HT1080 (cell line): ENCODE data around the gene ADAMTS17. TPM values are rescaled to one million over a fixed set of nuclear protein-coding genes. Genes with fewer than 3 reads are reported as not detected.
"Not testable (repeated sequence)": the region's sequence is repeated elsewhere in the genome, so short reads cannot be mapped to it uniquely, and the experiment has no call there.

ENCODE experiments used
- DNase-seq: peaks from one replicate; pipeline ENCODE4 v3.0.0-alpha.2; 2015; ENCODE audit warnings: low read depth
- total RNA-seq: library from RNA; depleted of rRNA; stranded (reverse); fragments of >200 nt; shearing (Covaris generic); gene quantifications from 2 replicates; pipeline ENCODE4 v1.2.3, GENCODE V29; 2014

ADAMTS17 gene
- total RNA-seq, 1 experiment from 2014 or later: 0.05 TPM

DNA sequence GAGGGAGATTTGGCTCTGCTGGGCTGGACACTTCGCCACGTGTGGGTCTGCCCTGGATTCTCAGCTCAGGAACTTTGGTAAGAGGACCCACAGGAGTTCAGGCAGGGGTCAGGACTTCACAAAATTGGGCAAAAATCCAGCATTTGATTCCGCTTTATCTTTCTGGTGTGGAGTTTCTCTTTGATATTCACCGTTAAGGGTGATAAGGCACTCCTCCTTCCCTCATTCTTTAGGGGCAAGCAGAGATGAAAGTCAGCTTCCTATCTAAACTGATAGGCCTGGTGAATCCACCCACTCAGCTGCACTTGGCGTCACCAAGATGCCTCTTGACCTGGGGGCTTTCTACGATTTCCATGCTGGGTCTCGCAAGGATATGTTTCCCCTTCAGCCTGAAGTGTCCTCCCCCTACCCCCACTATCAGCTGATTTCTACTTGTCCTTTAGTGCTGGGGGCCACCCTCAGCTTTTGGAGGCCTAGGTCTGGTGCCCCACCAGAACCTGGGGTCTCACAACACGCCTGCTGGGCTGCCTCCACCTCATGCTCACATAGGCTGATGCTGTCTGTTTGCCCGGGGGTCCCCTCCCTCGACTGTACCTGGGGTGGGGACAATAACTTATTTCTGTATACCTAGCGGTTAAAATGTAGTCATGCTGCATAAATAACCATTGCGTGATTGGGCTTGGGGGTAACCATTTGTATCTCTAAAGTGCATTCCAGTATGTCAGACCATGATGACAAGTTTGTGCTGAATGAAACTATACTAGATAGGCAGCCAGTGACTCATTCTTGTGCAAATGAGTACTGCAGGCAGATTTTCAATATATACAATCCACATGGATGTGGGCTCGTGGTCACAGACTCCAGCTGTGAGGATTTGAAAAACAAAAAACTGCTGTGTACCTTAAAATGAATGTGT is 248.3 kb downstream of the ADAMTS17 start:
- peak; percentile 16 for DNase-seq

DNA sequence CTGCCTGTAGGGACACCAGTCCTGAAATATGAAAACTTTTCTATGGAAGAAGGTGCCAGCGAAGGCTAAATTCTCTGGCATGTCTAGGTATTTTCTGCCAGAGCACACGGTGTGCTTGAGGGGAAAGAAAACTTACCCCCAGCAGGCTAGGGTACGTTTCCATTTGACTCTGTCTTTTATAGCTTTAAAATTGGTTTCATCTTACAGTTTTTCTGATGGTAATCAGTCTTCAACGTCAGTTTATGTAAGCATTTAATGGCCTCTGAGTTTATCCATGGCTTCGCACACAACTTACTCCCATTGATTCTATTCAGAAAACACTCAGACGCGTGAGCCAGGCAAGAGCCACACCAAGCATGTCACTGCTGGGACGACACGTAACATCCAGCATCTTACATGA is 249.7 kb downstream of the ADAMTS17 start:
- no peak for DNase-seq

DNA sequence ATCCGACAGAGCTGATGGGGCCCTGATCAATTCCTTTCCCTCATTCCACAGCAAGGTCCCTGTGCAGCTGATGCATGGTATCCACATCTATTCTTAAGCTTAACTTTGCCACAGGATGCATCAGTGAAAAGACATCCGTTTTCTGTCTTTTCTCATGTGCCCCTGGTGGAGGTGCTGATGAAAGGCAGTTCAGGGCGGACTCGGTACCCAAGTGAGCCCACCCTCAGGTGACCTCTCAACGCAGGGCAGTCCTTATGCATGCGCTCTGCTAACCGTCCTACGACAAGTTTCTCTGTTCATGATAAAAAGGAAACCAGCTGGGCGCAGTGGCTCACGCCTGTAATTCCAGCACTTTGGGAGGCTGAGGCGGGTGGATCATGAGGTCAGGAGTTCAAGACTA is 251.4 kb downstream of the ADAMTS17 start:
- no peak for DNase-seq

DNA sequence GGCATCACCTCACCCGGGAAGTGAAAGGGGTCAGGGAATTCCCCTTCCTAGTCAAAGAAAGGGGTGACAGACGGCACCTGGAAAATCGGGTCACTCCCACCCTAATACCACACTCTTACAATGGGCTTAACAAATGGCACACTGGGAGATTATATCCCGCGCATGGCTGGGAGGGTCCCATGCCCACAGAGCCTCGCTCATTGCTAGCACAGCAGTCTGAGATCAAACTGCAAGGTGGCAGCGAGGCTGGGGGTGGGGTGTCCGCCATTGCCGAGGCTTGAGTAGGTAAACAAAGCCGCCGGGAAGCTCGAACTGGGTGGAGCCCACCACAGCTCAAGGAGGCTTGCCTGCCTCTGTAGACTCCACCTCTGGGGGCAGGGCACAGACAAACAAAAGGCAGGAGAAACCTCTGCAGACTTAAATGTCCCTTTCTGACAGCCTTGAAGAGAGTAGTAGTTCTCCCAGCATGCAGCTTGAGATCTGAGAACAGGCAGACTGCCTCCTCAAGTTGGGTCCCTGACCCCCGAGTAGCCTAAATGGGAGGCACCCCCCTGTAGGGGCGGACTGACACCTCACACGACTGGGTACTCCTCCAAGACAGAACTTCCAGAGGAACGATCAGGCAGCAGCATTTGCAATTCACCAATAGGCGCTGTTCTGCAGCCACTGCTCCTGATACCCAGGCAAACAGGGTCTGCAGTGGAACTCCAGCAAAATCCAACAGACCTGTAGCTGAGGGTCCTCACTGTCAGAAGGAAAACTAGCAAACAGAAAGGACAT is 257.5 kb downstream of the ADAMTS17 start:
- DNase-seq: not testable (repeated sequence)

DNA sequence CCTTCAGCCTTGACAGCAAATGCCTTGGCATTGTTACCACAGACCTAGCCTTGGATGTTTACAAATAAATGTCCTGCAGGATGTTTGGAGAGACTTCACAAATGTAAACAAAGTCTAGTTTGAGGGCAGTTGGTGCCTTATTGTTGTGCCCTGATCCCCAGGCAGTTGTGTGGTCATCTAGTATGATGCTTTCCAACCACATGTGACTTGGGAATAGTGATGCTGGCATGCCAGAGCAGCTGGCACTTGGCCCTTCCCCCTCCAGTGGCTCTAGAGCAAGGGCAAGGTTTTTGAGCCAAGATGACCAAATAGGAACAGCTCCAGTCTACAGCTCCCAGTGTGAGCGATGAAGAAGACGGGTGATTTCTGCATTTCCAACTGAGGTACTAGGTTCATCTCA is 258.2 kb downstream of the ADAMTS17 start:
- no peak for DNase-seq

DNA sequence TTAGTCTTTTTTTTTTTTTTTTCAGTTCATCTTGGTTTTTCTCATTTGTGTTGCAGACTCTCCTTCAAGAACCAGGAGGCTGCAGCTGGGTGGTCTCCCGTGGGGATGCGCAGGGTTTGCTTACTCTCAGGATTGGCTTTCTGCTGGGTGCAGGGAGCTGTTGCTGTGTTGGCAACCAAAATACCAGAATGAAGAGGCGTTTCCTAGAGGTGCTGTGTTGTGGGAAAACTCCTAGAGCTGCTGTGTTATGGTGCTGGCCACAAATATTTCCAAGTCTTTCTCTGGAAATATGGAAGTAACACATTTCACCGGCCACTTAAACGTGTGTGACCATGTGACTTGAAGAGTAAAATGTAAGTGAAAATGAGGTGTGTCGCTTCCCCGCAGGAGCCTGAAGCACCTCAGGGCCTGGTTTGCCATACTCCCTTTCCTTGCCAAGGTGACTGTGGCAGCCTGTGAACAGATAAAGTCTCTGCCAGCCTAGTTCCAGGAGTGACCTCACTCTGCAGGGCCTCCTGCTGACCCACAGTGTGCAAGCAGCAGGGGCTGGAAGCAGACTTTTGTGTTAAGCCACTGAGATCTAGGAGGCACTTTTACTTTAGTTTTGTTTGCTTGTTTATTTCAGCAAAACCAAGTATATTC is 258.9 kb downstream of the ADAMTS17 start:
- no peak for DNase-seq

DNA sequence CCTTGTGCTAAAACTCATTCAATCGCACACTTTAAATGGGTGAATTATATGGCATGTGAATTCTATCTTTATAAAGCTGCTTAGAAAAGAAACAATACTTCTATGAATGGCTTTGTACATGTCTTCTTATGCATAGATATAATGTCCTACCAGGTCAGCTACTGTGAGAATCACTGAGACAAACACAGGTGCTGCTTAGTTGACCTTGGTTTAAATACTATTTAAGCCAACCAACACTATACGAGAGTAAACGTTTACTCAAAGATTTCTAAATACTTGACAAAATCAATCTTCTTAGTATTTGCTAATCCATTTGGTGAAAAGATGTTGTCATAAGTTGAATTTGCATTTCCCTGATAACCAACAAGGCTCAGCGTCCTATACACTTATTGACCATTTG is 260.3 kb downstream of the ADAMTS17 start:
- no peak for DNase-seq

DNA sequence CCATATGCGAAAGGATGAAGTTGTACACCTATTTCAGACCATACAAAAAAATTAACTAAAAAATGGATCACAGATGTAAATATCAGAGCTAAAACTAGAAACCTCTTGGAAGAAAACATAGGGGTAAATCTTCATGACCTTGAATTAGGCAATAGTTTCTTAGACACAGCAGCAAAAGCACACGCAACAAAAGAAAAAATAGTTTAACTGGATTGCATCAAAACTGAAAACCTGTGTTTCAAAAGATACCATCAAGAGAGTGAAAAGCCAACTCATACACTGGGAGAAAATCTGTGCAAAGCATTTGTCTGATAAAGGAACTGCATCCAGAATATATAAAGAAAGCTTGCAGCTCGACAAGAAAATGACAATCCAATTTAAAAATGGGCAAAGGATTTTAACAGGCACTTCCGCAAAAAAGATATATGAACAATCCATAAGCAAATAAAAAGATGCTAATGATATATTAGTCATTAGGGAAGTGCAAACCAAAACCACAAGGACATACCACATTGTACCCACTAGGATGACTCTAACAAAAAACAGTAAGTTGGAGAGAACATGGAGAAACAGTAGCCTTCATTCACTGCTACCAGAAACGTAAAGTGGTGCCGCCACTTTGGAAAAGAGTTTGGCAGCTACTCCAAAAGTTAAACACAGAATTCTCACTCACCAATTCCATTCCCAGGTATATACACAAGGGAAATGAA is 263.1 kb downstream of the ADAMTS17 start:
- DNase-seq: peak; percentile 74

DNA sequence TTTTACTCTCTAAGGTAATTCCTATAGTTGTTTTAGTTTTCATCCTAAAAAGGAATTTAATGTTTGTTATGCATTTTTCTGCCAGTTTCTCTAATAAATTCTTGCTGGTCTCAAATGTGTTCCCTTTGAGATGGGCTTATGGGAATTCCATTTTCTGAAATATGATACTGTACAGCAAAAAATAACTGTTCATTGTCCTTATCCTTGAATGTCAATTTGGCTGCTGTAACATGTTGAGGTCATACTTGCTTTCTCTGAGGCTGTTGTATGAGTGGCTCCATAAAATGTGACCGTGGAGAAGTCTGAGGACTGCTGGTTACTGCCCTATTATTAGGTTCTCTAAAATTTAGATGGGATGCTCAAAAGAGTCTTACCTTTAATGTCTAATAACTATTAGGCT is 266.5 kb downstream of the ADAMTS17 start:
- DNase-seq: no peak

DNA sequence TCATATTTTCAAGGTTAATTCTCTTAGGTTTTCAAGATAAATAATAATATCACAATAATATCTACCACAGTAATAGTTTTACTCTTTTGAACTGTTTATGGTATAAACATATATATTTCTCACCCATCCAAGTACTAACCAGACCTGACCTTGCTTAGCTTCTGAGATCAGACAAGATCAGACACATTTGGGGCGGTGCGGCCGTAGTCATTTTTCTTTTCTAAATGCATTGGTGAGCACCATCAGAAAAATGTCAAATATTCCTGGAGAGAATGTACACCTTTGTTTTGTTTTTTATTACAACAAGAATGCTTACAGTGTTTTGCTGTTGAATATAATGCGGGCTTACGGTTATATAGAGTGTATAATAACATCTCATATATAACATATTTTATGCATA is 267.8 kb downstream of the ADAMTS17 start:
- no peak for DNase-seq

DNA sequence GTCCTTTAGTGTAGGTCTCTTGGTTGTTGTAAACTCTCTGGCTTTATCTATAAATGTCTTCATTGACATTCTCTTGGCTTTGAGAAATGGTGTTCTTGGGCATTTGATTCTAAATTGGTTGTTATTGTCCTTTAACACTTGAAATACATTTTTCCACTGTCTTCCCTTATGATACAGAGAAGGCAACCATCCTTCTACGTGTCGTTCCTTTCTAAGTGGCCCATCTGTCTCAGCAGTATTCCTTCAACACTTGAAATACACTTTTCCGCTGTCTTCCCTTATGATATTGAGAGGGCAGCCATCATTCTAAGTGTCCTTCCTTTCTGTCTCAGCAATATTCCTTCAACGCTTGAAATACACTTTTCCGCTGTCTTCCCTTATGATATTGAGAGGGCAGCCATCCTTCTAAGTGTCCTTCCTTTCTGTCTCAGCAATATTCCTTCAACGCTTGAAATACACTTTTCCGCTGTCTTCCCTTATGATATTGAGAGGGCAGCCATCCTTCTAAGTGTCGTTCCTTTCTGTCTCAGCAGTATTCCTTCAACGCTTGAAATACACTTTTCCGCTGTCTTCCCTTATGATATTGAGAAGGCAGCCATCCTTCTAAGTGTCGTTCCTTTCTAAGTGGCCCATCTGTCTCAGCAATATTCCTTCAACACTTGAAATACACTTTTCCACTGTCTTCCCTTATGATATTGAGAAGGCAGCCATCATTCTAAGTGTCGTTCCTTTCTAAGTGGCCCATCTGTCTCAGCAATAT is 275.1 kb downstream of the ADAMTS17 start:
- DNase-seq: not testable (repeated sequence)

DNA sequence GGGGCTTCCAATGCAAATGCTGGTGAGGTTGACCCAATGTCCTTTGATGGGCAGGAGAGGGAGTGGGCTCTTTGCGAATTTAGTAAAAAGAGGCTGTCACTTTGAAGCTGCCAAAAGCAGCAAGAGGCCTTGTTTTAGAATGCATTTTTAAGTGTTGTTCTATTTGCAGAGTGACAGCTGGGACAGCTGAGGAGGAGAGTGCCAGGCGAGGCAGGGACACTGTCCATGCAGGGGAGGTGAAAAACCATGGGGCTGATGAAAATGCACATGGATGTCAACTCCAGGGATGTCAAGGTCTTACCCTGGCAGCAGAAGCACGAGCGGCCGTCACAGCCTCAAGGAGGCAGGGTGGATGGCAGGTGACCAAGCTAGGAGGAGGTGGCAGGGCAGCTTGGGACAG is 279.8 kb downstream of the ADAMTS17 start:
- DNase-seq: no peak

DNA sequence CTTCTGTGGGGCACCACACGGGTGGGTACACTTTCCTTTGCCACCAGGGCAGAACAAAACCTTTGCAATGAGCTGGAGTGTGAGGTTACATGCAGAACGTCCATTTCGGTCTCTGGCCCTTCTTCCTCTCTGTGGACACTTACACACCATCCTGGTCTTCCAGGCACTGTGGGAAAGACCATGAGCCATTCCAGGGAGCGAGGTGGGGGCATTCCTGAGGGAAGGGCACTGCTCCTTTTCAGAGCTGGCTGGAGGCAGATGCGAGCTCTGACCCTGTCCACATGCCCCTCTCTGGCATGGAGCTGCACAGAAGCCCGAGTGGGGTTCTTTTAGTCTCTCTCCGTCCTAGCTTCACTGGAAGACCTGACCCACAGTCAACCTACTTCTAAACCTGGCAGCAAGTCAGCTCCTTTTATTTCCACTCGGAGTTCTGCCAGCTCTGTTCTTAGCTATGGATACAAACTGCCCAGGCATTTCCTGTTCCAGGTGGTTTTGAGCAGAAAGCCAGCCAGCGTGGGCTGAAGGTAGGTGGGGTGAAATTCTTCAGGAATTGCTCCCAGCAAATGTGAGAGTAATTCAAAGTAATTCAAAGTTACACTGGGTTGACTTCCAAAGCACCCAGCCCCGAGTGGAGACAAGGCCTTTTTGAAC is 281.4 kb downstream of the ADAMTS17 start:
- peak; percentile 71 for DNase-seq

DNA sequence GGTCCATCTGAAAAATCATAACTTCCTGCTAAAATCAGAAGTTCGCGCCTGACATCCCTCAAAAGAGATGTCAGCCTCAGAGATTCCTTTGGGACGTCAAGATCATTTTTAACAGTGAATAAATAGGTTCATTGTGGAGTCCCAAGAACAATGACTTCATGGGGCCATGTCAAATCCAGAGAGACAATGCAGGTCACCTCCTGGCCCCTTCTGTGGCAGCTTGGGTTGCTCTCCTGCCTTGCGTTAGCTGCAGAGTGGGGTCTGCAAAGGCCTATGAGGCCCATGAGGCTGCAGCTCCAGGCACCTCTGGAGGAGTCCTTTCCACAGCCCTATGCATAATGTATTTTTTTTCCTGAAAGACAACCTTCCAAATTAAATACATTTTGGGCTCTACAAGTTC is 282.3 kb downstream of the ADAMTS17 start:
- no peak for DNase-seq

DNA sequence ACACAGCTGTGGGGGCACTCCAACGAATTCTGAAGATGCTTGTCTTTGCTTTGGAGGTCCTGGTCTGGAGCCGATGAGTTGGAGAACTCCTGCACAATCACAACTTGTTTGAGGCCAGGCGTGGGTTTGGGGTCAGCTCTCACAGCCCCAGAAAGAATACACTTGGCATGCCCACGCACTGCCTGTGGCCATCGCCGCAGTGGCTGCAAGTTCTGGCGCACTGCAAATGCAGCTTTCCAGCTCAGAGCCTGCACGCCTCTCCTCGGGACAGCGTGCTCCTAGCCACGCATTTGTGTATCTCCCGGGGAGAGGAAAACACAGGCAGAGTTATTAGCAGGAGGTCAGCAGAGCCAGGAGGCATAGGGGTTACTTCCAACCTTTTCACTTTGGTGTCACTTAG is 282.7 kb downstream of the ADAMTS17 start:
- no peak for DNase-seq

DNA sequence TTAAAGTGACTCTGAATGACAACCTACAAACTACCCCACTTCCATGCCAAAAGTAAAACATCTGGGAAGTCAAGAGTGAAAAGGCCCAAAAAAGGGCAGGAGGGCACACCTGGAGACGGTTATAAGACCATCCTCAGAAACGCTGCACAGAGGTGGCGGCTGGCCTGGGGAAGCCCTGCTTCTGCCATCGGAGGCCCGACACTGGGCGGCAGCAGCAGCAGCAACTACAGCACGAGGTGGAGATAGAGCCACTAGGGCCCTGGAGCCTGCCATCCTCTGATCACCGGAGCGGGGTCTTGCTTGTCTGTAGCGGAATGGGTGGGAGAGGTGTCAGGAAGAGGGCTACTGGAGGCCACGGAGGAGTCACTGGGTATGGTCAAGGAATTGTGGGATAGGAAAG is 283.3 kb downstream of the ADAMTS17 start:
- no peak for DNase-seq

DNA sequence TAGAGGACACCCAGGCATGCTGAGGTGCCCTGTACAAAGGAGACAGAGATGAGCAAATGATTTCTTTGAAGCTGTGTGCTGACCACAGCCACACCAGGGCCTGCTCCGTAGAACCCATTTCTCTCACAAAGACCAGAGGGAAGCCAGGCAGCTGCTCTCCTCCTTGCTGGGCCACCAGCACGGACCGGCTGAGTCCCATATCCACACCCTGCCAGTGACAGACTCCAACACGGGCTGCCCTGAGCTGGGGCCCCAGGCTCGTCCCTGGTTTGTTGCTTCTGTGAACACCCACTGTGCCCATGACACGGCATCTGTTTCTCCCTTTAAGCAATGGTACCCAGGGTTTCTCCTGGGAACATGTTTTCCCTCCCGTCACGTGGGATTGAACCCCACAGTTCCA is 284.5 kb downstream of the ADAMTS17 start:
- DNase-seq: no peak

DNA sequence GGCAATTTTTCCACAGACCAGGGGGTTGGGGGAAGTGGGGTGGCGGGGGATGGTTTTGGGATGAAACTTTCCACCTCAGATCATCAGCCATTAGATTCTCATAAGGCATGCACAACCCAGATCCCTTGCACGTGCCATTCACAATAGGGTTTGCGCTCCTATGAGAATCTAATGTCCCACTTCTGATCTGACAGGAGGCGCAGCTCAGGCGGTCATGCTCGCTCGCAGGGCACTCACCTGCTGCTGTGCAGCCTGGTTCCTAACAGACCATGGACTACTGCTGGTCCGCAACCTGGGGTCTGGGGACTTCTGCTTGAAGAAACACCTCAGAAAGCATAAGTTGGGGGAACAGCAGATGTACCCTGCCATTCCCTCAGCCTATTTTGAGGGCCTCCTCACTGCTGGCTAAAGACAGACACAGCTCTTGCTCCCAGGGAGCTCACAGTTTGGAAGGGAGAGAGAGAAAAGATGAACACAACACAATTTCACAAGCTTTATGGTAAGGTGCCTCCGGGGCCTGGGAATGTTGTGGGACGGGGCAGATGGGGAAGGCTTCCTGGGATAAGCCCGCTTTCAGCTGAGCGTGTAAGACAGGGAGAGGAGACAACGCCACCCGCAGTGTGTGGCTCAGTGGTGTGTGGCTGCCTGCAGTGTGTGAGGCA is 285.2 kb downstream of the ADAMTS17 start:
- DNase-seq: no peak

DNA sequence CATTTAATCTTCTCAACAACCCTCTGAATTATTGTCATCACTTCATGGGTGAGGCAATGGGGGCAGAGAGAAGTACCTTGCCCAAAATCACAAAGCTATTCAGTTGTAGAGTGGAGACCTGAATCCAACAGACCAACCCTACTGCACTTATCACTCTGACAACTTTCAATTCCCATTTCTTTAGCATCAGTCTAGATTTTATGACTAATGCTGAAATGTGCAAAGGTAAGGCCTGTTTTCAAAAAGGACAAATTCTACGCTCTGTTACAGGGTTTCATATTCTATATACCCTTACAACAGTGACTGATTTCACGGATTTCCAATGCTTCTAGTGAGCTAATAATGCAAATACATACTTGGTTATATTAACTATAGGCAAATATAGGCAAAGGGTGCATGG is 286.0 kb downstream of the ADAMTS17 start:
- no peak for DNase-seq

DNA sequence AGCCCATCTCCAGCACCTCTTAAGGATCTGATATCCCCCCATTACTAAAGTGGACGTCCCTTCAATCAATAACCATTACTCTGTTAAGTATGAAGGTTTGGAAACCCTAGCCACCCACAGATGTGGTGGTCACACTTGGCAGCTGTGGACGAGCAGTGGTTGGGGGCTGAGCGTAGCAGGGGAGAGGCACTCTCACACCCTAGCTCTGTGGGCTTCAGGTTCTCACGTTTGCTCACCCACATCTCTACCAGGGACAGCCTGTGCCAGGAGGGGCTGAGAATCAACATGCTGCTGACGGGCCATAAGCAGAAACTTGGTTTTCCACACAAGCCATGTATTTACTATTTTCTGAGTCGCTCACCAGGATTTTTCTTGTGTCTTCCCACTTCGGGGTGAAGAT is 287.2 kb downstream of the ADAMTS17 start:
- DNase-seq: no peak
